ENCODE data around the gene NT5C.

DNA sequence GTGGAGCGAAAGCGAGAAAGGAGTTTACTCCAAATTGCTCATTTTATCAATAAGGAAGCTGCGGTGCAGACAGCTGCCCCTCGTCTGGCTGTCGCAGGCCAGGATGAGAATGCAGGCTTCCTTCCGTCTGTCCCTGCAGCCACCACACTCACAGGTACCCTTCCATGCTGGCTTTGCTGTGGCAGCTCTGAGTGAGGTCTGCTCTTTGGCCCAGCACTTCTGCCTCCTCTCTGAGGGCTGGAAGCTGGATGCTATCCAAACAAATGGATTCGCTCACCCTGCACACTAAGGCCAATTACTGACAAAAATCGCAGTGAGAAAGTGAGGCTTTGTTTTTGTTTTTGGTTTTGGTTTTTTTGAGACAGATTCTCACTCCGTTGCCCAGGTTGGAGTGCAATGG lies 14.8 kb downstream of the NT5C start:
- TF ChIP-seq, protein P1, sequence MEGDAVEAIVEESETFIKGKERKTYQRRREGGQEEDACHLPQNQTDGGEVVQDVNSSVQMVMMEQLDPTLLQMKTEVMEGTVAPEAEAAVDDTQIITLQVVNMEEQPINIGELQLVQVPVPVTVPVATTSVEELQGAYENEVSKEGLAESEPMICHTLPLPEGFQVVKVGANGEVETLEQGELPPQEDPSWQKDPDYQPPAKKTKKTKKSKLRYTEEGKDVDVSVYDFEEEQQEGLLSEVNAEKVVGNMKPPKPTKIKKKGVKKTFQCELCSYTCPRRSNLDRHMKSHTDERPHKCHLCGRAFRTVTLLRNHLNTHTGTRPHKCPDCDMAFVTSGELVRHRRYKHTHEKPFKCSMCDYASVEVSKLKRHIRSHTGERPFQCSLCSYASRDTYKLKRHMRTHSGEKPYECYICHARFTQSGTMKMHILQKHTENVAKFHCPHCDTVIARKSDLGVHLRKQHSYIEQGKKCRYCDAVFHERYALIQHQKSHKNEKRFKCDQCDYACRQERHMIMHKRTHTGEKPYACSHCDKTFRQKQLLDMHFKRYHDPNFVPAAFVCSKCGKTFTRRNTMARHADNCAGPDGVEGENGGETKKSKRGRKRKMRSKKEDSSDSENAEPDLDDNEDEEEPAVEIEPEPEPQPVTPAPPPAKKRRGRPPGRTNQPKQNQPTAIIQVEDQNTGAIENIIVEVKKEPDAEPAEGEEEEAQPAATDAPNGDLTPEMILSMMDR (IDR thresholded peaks at IDR 0.05), result no peak
- no peak for TF ChIP-seq POLR2A (IDR thresholded peaks at IDR 0.05)
